ENCODE results near the gene SEMA7A. TPM values are rescaled to one million over a fixed set of nuclear protein-coding genes. Genes with fewer than 3 reads are reported as not detected.
A peak's percentile ranks its signal among the peaks of the same experiment; 100 is the strongest.

Gene SEMA7A
- total RNA-seq, 1 experiment from 2014 or later: 74.8 TPM

DNA sequence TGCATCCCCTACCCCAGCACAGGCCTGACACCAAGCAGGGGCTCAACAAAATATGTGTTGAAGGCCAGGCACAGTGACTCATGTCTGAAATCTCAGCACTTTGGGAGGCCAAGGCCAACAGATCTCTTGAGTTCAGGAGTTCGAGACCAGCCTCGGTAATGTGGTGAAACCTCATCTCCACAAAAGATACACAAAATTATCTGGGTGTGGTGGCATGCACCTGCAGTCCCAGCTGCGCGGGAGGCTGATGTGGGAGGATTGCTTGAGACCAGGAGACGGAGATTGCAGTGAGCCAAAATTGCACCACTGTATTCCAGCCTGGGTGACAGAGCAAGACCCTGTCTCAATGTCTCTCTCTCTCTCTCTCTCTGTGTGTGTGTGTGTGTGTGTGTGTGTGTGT lies 35.6 kb downstream of the SEMA7A start:
- Mint-ChIP-seq H3K4me3 (ENCODE audit: low read depth, unreplicated experiment) (no peak overlapping the region), H3K9me3 (ENCODE audit: low read depth, unreplicated experiment) (no peaks in the 10 kb centered on the region)

DNA sequence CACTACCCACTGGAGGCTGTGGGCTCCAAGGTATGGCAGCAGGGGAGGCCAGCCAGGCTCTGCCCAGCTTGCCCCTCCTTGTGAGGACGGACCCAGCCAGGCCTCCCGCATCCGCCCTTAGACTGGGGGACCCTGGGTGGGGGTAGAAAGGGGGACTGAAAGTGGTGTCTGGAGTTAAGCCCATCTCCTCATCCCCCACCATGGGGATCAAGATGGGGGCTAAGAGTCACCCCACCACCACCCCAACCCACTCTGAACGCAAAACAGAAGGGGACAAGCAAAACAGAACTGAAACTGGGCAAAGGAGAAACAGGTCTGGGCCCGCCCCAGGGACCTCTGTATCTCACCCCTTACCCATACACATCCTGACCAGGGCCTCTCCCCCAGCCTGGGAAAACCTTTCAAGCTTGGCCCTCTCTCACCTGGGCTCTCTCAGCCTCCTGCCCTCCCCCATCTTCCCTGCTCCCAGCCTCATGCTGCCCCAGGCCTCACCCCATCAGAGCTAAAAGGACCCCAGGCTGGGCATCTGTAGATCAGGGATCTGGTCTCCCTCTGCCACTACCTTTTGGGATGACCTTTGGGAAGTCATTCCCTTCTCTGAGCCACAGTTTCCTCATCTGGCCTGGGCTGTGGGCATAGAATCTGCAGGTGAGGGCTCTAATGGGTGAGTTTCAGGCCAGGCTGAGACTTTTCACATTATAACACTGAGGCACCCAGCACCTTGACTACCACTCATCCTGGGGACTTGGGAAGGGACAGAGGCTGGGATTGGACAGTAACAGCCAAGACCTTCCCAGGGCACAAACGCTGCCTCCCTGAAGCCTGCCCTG lies 36.3 kb downstream of the SEMA7A start:
- Mint-ChIP-seq H3K9me3 (ENCODE audit: low read depth, unreplicated experiment) (no peaks in the 10 kb centered on the region), H3K27ac (ENCODE audit: unreplicated experiment) (peak overlapping the region; percentile 98), H3K27me3 (ENCODE audit: unreplicated experiment) (no peaks in the 10 kb centered on the region), H3K4me1 (ENCODE audit: low read depth, unreplicated experiment) (peaks cover 76% of the 10 kb centered on the region), H3K36me3 (ENCODE audit: insufficient read depth, unreplicated experiment) (peaks cover 16% of the 10 kb centered on the region), H3K4me3 (ENCODE audit: low read depth, unreplicated experiment) (peak overlapping the region; percentile 52)
- CTCF ChIA-PET: interaction anchor here (0.6 to 2.0 kb wide), 8 partner anchors 8 to 389 kb away, joined by 3 to 25 read pairs (median 4); no protein-coding TSS in a partner anchor
- peak; percentile 53 for DNase-seq
- TF ChIP-seq, protein P1, sequence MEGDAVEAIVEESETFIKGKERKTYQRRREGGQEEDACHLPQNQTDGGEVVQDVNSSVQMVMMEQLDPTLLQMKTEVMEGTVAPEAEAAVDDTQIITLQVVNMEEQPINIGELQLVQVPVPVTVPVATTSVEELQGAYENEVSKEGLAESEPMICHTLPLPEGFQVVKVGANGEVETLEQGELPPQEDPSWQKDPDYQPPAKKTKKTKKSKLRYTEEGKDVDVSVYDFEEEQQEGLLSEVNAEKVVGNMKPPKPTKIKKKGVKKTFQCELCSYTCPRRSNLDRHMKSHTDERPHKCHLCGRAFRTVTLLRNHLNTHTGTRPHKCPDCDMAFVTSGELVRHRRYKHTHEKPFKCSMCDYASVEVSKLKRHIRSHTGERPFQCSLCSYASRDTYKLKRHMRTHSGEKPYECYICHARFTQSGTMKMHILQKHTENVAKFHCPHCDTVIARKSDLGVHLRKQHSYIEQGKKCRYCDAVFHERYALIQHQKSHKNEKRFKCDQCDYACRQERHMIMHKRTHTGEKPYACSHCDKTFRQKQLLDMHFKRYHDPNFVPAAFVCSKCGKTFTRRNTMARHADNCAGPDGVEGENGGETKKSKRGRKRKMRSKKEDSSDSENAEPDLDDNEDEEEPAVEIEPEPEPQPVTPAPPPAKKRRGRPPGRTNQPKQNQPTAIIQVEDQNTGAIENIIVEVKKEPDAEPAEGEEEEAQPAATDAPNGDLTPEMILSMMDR (IDR thresholded peaks at IDR 0.05; ENCODE audit: unreplicated experiment): no peak
- intact Hi-C loops (cut with micrococcal nuclease; ENCODE audit: unreplicated experiment): loop anchor here (1.0 kb wide), 2 partner anchors 9 to 41 kb away; no protein-coding TSS in a partner anchor
- TSS peak; percentile 92 for BruUV-seq (replicated peaks)

More for the DNA sequence above, 35.6 kb downstream of the SEMA7A start:
- TF ChIP-seq, protein P1 (IDR thresholded peaks at IDR 0.05; ENCODE audit: unreplicated experiment): no peak
- CTCF ChIA-PET: interaction anchor here (2.0 kb wide), 1 partner anchor 13 kb away, joined by 15 read pairs; no protein-coding TSS in a partner anchor
- no peak for DNase-seq
- Mint-ChIP-seq H3K27ac (ENCODE audit: unreplicated experiment) (peak overlapping the region; percentile 98), H3K27me3 (ENCODE audit: unreplicated experiment) (no peaks in the 10 kb centered on the region), H3K36me3 (ENCODE audit: insufficient read depth, unreplicated experiment) (peaks cover 16% of the 10 kb centered on the region), H3K4me1 (ENCODE audit: low read depth, unreplicated experiment) (peaks cover 76% of the 10 kb centered on the region)
- intact Hi-C loops (cut with micrococcal nuclease; ENCODE audit: unreplicated experiment): no loop called here
- no TSS peak for BruUV-seq (replicated peaks)

DNA sequence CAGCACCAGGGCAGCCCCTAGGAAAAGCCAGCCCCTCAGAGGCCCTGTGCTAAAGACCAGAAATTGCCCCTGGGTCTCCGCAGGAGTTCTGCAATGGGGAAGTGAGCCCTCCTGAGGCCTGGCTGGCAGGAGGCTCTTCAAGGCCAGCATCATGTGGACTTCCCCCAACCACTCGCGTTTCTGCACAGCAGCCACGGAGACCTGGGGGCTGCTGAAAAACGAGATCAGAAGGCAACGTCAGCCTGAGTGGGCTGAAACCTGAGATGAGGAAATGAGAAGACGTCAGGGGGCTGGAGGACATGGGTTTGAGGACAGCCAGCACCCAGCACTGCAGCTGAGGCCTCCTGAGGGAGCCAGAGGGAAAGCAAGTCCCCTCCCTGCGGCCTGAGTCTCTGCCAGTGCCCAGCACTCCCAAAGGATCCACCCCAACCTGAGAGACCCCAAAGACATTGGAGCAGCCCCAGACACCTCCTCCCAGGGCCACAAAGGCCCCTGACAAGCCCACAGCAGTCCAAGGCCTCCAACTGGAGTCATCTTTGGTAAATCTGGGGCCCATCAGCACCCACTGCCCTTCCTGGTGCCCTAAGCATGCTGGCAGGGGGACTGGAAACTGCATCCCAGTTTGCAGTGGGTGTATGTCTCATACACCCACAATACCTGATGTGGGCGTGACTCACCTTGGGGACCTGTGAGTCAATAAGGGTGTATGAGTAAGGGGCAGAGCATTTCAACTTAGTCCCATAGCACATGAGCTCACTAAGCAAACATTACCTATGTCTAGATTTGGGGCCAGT lies 37.1 kb downstream of the SEMA7A start:
- TF ChIP-seq, protein P1 (IDR thresholded peaks at IDR 0.05; ENCODE audit: unreplicated experiment): no peak
- intact Hi-C loops (cut with micrococcal nuclease; ENCODE audit: unreplicated experiment): loop anchor here (1.0 kb wide), 2 partner anchors 8 to 42 kb away; no protein-coding TSS in a partner anchor
- Mint-ChIP-seq H3K9me3 (ENCODE audit: low read depth, unreplicated experiment) (no peaks in the 10 kb centered on the region), H3K27me3 (ENCODE audit: unreplicated experiment) (no peaks in the 10 kb centered on the region), H3K36me3 (ENCODE audit: insufficient read depth, unreplicated experiment) (peaks cover 16% of the 10 kb centered on the region), H3K27ac (ENCODE audit: unreplicated experiment) (peak overlapping the region; percentile 98), H3K4me3 (ENCODE audit: low read depth, unreplicated experiment) (peak overlapping the region; percentile 52), H3K4me1 (ENCODE audit: low read depth, unreplicated experiment) (peaks cover 77% of the 10 kb centered on the region)
- DNase-seq: peak; percentile 91
- CTCF ChIA-PET: interaction anchor here (0.6 to 2.0 kb wide), 8 partner anchors 8 to 390 kb away, joined by 3 to 25 read pairs (median 4); no protein-coding TSS in a partner anchor
- TSS peak; percentile 73 for BruUV-seq (replicated peaks)

DNA sequence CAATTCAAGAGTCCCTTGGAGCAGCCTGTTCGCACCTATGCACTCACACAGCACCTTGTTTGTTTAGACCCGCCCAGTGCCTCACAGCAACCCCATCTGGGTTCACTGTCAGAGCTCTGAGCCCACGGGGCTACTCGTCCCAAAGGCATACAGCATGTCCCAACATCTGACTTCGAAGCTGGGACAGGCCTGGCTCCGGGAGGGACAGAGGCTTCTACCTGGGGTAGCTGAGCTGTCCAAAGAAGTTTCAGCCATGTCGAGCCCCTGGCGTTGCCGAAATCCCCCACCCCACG lies 37.7 kb downstream of the SEMA7A start:
- TF ChIP-seq, protein P1 (IDR thresholded peaks at IDR 0.05; ENCODE audit: unreplicated experiment): no peak
- no peak for DNase-seq
- Mint-ChIP-seq H3K36me3 (ENCODE audit: insufficient read depth, unreplicated experiment) (peaks cover 16% of the 10 kb centered on the region), H3K9me3 (ENCODE audit: low read depth, unreplicated experiment) (no peaks in the 10 kb centered on the region), H3K4me1 (ENCODE audit: low read depth, unreplicated experiment) (peaks cover 77% of the 10 kb centered on the region), H3K27ac (ENCODE audit: unreplicated experiment) (peak overlapping the region; percentile 98), H3K4me3 (ENCODE audit: low read depth, unreplicated experiment) (peak overlapping the region; percentile 52), H3K27me3 (ENCODE audit: unreplicated experiment) (no peaks in the 10 kb centered on the region)
- CTCF ChIA-PET: interaction anchor here (1.6 to 2.0 kb wide), 2 partner anchors 11 to 14 kb away, joined by 6 to 25 read pairs; no protein-coding TSS in a partner anchor
- no TSS peak for BruUV-seq (replicated peaks)
- intact Hi-C loops (cut with micrococcal nuclease; ENCODE audit: unreplicated experiment): no loop called here
